SKM-1 treated with dmso at 0.1 percent for 144 hours (cell line): Measurements from ENCODE around the gene RAB3B.
"Not testable (repeated sequence)": the region's sequence is repeated elsewhere in the genome, so short reads cannot be mapped to it uniquely, and the experiment has no call there.

Experiments used
- DNase-seq: peaks from one replicate; lab custom pipeline; 2025; ENCODE audit not compliant: unreplicated experiment; lab: John Stamatoyannopoulos, UW

Gene RAB3B

DNA sequence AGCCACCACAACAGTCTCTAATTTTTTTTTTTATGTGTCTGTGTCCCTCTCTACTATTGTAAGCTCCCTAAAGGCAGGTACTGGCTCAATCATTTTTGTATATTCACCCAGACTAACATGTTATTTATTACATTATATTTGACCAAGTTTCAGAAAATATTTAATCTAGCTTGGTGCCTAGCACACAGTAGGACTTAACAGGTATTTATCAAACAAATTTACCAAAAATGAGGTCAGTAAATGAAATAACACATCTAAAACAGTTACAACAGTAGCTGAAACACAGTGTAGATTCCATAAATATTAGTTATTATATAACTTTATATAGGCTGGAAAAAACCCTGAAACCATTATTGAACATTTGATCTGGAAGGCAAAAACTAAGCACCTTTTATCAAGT is 114.7 kb downstream of the RAB3B start:
- DNase-seq = no peak

- DNase-seq = no peak
Measured at GRCh38 chr1:51875291-51875772, 115.2 kb downstream of the RAB3B start.

DNA sequence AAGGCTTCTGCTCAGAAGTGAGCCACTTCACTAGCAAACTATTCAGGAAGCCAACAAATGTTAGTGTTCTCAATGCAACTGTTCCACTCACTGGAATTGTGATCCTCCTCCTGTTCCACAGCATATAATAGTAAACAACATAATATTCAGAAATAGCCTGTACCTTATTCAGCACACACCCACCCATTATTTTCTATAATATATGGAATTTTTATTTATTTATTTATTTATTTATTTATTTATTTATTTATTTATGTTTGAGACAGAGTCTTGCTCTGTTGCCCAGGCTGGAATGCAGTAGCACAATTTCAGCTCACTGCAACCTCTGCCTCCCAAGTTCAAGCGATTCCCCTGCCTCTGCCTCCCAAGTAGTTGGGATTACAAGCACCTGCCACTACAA is 117.2 kb downstream of the RAB3B start:
- not testable (repeated sequence) for DNase-seq

DNA sequence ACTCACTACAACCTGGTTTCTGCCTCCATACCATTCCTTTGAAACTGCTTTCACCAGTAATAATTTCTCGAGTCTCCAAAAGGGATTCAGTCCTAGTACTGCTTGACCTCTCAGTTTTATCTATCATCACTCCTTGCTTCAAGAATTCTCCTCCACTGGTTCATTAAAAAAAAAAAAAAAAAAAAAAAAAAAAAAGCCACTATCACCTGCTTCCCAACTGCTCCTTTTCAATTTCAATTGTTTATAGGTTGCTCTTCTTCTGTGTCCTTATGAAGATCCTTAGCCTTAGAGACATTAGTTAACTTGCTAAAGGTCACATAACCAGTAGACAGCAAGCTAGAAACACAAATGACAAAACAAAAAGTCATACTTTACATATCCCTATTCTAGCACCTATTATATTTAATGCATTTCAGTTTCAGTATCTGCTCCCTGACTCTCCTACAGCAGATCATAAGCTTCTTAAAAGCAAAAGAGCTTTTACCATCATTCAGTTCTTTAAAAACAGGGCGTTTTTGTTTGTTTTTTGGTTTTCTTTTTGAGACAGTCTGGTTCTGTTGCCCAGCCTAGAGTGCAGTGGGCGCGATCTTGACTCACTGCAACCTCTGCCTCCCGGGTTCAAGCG is 119.0 kb downstream of the RAB3B start:
- no peak for DNase-seq

DNA sequence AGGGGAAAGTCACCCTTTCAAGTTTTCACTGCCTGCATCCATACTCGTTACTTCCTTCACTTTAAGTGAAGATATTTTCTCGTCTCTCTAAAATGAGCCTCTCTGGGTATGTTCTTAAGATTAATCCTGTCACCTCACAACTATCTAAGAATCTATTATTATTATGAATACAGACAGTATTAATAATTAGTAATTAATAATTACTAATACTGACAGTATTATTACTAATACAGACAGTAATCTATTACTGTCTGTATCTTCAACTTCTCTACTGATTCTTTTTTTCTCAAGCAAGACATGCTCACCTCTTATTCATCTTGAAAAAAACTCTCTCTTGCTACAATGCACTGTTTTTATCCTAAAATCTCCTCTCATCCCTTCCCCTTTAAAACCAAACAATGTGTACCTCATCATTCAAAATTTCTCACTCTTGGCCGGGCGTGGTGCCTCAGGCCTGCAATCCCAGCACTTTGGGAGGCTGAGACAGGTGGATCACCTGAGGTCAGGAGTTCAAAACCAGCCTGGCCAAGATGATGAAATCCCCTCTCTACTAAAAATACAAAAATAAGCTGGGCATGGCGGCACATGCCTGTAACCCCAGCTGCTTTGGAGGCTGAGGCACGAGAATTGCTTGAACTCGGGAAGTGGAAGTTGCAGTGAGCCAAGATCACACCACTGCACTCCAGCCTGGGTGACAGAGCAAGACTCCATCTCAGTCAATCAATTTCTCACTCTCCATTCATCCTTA is 119.7 kb downstream of the RAB3B start:
- no peak for DNase-seq

- no peak for DNase-seq
Measured at GRCh38 chr1:51867479-51868232, 122.8 kb downstream of the RAB3B start.

- DNase-seq = no peak
Measured at GRCh38 chr1:51863384-51863783, 127.1 kb downstream of the RAB3B start.

GRCh38 chr1:51861669-51862068 is 128.8 kb downstream of the RAB3B start:
- no peak for DNase-seq

DNA sequence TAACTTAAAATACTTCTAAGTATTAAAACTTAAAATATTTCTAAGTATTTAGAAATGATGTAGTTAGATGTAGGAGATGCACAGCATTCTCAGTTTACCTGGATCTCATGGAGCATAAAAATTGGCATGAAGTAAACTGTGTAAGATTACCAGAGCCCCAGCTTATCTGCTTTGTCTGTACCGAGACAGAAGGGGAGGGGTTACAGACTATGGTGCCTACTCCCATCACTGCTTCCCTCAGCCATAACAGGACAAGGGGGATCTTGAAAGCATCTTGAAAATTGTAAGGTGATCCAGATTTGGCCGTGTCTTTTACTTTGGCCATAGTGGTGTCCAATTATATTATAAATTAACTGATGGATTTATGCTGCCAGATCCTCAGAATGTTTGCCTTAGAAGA is 130.8 kb downstream of the RAB3B start:
- DNase-seq = no peak

- DNase-seq = no peak
Measured at GRCh38 chr1:51859333-51859732, 131.2 kb downstream of the RAB3B start.

GRCh38 chr1:51858892-51859291 is 131.6 kb downstream of the RAB3B start:
- DNase-seq = no peak
